Stimulated activated CD4-positive, alpha-beta T cell treated with anti-CD3 and anti-CD28 coated beads, TNF-alpha, amount 100 ng/mL, for 24 hours (primary cell): Measurements from ENCODE around the gene YTHDF1.
"Not testable (repeated sequence)": the region's sequence is repeated elsewhere in the genome, so short reads cannot be mapped to it uniquely, and the experiment has no call there.

Experiments
- DNase-seq, 3 experiments: peaks; one replicate each; pipeline ENCODE4 v3.0.0-alpha.2; 2020; ENCODE audit warnings: low read depth in 3 of 3

The YTHDF1 gene

DNA sequence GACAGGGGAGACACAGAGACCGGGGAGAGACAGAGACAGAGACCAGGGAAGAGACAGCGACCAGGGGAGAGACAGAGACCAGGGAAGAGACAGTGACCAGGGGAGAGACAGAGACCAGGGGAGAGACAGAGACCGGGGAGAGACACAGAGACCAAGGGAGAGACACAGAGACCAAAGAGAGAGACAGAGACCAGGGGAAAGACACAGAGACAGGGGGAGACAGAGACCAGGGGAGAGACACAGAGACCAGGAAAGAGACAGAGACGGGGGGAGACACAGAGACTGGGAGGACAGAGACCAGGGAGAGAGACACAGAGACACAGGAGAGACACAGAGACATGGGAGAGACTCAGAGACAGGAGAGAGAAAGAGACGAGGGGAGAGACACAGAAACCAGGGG lies 43.9 kb downstream of the YTHDF1 start:
- DNase-seq, result no peak

- no peak for DNase-seq
Measured at GRCh38 chr20:63169681-63170080, 46.2 kb downstream of the YTHDF1 start.

GRCh38 chr20:63168861-63169260 lies 47.1 kb downstream of the YTHDF1 start:
- DNase-seq, result no peak

DNA sequence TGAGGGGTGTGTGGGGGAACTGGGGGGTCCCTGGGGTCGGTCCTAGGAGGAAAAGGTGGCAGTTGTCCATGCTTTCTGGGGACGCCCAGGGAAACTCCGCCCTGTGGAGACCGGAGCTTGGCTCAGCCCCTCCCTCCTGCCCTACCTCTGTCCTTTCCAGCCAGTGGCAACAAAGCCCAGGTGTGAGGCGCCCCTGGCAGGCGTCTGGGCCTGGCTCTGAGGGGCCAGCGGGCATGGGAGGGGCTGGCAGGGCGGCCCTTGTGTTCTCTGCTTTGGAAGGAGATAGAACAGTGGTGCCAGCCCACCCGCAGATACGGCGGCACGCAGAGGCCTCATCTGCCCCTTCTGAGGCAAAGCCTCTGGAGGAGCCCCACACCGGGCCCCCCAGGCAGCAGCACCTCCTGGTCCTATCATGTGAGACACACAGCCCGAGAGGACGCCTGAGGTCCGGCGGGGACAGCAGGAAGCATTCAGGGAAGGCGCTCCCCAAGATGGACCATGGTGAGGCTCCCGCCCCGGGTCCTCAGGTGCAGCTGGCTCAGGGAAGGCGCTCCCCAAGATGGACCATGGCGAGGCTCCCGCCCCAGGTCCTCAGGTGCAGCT lies 47.9 kb downstream of the YTHDF1 start:
- DNase-seq, result no peak

DNA sequence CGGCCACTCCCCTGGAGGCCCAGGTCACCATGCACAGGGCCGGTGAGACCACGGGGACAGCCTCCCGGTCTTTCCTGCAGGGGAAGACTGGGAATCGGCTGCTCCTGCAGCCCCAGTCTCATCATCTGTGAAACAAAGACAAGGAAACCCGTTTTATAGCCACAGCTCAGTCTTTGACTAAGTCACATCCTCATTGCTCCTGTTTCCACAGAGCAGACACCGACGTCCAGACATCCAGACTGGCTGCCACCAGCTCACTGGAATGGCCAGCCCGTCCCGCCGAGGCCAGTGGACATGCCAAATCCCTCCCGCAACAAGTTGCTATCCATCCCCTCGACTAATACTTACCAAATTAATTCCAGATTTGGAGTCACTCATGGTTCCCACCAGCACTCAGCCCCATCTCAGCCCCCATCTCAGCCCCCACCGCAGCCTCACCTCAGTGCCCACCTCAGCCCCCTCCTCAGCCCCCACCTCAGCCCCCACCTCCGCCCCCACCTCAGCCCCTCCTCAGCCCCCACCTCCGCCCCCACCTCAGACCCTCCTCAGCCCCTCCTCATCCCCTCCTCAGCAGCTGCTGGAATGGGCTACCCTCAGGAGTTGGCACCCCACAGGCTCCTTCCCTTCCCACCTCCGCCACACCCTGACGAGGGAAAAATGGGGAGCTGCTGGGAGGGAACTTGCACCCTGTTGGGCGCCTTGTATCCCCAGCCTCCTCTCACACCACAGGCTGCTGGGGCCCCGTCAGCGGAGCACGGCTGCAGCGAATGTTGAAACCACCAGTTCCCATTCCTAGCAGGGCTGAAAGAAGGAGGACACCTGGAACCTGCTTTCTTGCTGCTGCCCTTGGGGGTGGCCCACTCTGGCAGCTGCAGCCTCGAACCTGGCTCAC lies 48.7 kb downstream of the YTHDF1 start:
- DNase-seq, result no peak

DNA sequence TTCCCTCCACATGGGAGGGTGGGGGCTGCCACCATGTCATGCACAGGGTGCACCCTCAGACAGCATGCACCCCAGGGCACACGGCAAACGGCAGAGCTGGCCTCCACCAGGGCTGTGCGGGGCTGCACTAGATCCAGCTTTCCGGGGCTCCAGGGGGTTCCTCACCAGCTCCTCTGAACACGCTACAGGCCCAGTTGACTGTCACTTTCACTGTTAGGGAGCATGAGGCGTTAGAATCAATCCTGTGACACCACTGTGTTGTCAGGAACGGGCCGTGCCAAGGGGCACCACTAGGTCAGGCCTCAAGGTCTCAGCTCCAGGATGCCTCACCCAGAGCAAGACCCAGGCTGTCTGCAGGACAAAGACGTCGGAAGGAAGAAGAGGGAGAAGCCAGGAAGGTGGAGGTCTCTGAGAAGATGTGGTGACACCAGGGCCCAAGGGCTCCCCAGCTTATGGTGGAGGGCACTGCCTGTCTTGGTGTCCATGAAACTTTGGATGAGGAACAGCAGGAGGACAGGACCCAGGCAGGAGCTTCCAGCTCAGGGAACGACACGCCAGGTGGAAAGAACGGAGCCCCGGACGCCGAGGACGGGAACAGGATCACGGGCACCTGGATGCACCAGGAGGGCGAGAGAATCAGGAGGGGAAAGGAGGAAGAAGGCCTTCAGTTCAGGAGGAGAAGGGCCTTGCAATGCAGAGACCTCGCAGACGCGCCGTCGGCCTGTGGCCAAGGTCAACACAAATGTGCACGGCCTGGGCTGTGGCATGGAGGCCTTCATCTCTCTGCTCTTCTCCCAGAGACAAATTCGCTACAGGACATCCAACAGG lies 49.5 kb downstream of the YTHDF1 start:
- no peak for DNase-seq

DNA sequence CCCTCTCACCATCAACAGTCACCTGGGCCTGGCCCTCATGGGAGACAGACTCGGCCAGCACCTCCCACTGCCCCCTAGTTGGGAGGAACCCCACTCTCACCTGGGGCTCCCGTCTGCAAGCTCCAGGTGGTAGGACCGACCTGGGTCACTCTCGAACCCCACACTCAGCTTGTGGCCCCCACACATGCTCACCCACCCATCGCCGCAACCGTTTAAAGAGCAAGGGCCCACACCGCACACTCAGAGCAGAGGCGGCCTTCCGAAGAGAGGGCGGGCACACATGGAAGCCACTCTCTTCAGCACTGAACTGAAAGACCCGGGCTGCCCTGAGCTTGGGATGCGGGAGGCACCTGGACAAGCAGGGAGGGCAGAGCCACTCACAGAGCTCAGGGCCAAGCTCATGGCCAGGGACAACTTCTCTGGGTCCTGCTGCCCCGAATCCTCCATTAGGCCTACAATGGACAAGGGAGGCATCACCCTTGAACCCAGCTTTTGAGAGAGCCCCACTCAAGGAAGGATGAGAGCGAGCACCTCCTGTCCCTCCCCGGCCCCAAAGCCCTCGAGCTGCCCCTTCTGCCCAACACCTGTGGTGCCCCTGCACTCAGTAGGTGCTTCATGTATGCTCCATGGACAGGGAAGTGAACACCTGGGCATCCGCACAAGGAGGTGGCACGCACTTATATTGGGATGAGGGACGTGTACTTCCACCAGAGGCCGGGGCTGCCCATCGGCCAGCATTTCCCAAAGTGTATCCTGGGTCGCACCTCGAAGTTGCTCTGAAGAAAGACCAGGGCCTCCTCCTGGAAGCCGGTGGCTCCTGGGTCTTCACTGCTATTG lies 50.4 kb downstream of the YTHDF1 start:
- no peak for DNase-seq

GRCh38 chr20:63164484-63165355 lies 51.2 kb downstream of the YTHDF1 start:
- no peak for DNase-seq

- DNase-seq, result no peak
Measured at GRCh38 chr20:63163596-63164483, 52.1 kb downstream of the YTHDF1 start.

DNA sequence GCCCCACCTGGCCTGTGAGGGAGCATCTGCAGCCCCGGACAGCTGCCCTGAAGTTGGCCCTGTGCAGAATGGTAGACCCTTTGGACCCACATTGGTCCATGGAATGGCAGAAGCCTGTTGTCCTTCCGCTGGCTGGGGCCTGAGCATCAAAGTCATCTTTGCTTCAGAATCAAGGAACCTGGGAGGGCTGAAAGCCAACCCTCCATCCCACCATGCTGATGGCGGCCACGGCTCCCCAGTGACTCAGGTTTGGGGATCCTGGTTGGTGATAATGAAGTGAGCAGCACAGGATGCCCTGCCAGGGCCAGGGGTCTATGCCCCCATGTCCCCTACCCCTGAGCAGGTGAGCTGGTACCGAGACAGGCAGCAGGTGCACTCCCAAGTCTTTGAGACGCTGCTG lies 52.8 kb downstream of the YTHDF1 start:
- DNase-seq, result no peak

DNA sequence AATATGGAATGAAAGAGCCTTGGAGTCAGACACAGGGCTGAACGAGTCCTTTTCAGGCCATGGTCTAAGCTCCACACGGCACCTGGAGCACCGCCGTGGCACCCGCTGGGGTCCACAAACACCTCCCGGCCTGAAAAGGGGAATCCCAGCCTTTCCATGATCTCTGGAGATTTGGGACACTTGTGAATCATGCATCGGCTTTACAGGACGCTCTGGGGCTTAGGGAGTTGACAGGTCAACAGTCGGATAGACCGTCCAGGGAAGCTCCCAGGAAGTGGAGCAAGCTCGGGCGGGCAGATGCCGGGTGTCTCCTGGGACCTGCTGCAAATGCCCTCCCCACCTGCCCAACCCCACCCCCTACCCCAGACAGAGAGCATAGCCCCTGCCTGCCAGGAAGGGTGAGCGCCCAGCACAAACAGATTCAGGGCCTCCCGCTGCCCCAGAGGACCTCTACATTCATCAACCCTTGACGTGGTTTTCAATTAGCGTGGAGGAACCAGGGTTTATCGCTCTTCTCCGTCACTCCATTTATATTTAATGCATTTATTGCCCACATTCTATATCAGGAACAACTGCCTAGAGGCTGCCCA lies 53.6 kb downstream of the YTHDF1 start:
- no peak for DNase-seq

- DNase-seq, result no peak
Measured at GRCh38 chr20:63161176-63161651, 54.7 kb downstream of the YTHDF1 start.

GRCh38 chr20:63160641-63161175 lies 55.2 kb downstream of the YTHDF1 start:
- DNase-seq, result no peak

GRCh38 chr20:63159826-63160640 lies 55.9 kb downstream of the YTHDF1 start:
- no peak for DNase-seq

DNA sequence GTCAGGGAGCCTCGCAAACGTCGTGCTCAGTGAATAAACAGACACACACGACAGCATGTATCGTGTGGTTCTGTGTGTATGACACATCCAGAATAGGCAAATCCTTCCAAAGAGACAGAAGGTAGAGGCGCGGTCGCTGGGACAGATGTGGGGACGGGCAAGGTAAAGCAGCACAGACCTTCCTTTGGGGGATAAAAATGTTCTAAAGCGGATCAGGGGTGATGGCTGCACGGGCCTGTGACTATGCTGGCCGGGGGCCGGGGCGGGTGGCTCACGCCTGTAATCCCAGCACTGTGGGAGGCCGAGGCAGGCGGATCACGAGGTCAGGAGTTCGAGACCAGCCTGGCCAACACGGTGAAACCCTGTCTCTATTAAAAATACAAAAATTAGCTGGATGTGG lies 56.7 kb downstream of the YTHDF1 start:
- DNase-seq, result not testable (repeated sequence)

DNA sequence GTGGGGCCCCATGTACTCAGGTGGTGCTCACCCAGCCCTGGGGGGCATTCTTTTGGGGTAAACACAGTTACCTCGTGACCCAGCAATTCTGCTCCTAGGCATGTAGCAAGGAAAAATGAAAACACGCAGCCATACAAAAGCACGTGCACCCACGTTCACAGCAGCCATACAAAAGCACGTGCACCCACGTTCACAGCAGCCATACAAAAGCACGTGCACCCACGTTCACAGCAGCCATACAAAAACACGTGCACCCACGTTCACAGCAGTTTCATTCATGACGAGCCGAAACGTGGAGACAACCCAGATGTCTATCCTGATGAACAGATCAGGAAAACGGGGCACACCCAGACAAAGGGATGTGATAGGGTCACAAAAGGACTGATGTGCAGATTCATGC lies 57.1 kb downstream of the YTHDF1 start:
- DNase-seq, result no peak

GRCh38 chr20:63158352-63158751 lies 57.6 kb downstream of the YTHDF1 start:
- no peak for DNase-seq

DNA sequence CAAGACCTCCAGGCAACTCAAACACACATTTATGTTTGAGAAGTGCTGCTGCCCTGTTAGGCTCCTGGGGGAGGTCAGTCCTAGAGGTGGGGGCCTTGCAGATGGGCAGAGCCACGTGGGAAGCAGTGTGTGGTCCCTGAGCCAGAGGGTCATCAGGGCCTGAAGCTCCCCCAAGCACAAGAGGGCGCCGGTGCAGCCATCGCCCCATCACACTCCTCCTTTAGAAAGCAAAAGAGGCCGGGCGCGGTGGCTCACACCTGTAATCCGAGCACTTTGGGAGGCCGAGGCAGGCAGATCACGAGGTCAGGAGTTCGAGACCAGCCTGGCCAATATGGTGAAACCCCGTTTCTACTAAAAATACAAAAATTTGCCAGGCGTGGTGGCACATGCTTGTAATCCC lies 58.5 kb downstream of the YTHDF1 start:
- DNase-seq, result not testable (repeated sequence)
